Endothelial cell of umbilical vein (primary cell): ENCODE data around the gene ITPR1. TPM values are rescaled to one million over a fixed set of nuclear protein-coding genes. Genes with fewer than 3 reads are reported as not detected.

ENCODE experiments used
- BruUV-seq: library from RNA; stranded (reverse); fragments of 400-500 nt; replicated peaks from 2 replicates; lab custom pipeline; 2021; lab: Mats Ljungman, UMichigan
- CTCF ChIA-PET: fragments of 300-600, 350-600 bp; sonication (Branson Sonifier 250); formaldehyde crosslinking; loops from one replicate; lab custom pipeline; 2021; ENCODE audit warnings: antibody characterized with exemption, inconsistent platforms; lab: Charles Lee
- POLR2A ChIA-PET: fragments of 300-600, 350-600 bp; sonication (Branson Sonifier 250); formaldehyde crosslinking; loops from one replicate; lab custom pipeline; 2021; ENCODE audit warnings: antibody characterized with exemption, inconsistent platforms; lab: Charles Lee
- DNase-seq: peaks from one replicate; pipeline ENCODE4 v3.0.0-alpha.2; 2011; ENCODE audit warnings: low read depth, low spot score
- FAIRE-seq: peaks from 2 replicates; lab custom pipeline; 2011; peaks lifted over from hg19 to GRCh38; lab: Jason Lieb, UNC
- H2AFZ ChIP-seq: 2 replicates; pipeline ENCODE4 v1.6.0; 2012; ENCODE audit warnings: low read depth, low read length, control low read depth, inconsistent platforms
- H3K27ac ChIP-seq: 2 replicates; pipeline ENCODE4 v1.5.1; 2011; ENCODE audit warnings: low read depth, mild to moderate bottlenecking, control low read depth, low read length, moderate library complexity; ENCODE audit not compliant: insufficient read depth
- H3K27me3 ChIP-seq, 2 experiments: 2 replicates each; pipeline versions ENCODE4 v1.6.0 to v1.6.1; 2011; ENCODE audit warnings: low read length in 2 of 2, mixed read lengths in 1 of 2; ENCODE audit not compliant: control insufficient read depth in 2 of 2, insufficient read depth in 2 of 2
- H3K36me3 ChIP-seq, 2 experiments: 2 replicates in 1 of 2; 3 replicates in 1 of 2; pipeline ENCODE4 v1.5.1; 2011; ENCODE audit warnings: low read length in 2 of 2, mild to moderate bottlenecking in 1 of 2, moderate library complexity in 1 of 2; ENCODE audit not compliant: control insufficient read depth in 2 of 2, insufficient read depth in 2 of 2; ENCODE audit errors: extremely low read depth in 1 of 2
- H3K4me1 ChIP-seq: 3 replicates; pipeline ENCODE4 v1.5.1; 2011; ENCODE audit warnings: mild to moderate bottlenecking, low read length; ENCODE audit not compliant: control insufficient read depth, insufficient read depth; ENCODE audit errors: extremely low read depth
- H3K4me2 ChIP-seq: 2 replicates; pipeline ENCODE4 v1.6.1; 2011; ENCODE audit warnings: low read length, control low read depth, mixed read lengths; ENCODE audit not compliant: insufficient read depth
- H3K4me3 ChIP-seq, 3 experiments: fragments of 200-600 bp in 1 of 3; sonication (generic), shearing (Covaris generic) in 1 of 3; replicated peaks in 1 of 3; 2 replicates each; pipeline ENCODE4 v1.5.1; 2011 to 2016; ENCODE audit warnings: control low read depth in 3 of 3, low read length in 3 of 3, mild to moderate bottlenecking in 2 of 3, inconsistent platforms in 1 of 3, low read depth in 1 of 3, moderate library complexity in 1 of 3; ENCODE audit not compliant: insufficient read depth in 1 of 3
- H3K79me2 ChIP-seq: 2 replicates; pipeline ENCODE4 v1.6.0; 2012; ENCODE audit warnings: low read length, inconsistent platforms; ENCODE audit not compliant: control insufficient read depth, insufficient read depth
- H3K9ac ChIP-seq: replicated peaks from 2 replicates; pipeline ENCODE3; 2011; ENCODE audit warnings: low read length, control low read depth; ENCODE audit not compliant: insufficient read depth; ENCODE audit errors: extremely low read depth
- H3K9me1 ChIP-seq: replicated peaks from 3 replicates; pipeline ENCODE4 v1.6.0; 2011; ENCODE audit warnings: mild to moderate bottlenecking, low read length; ENCODE audit not compliant: control insufficient read depth, insufficient read depth; ENCODE audit errors: extremely low read depth
- H3K9me3 ChIP-seq: replicated peaks from 2 replicates; pipeline ENCODE4 v1.5.1; 2012; ENCODE audit warnings: low read length, inconsistent platforms; ENCODE audit not compliant: control insufficient read depth, insufficient read depth
- H4K20me1 ChIP-seq: replicated peaks from 2 replicates; pipeline ENCODE3; 2011; ENCODE audit warnings: mild to moderate bottlenecking, low read length; ENCODE audit not compliant: control insufficient read depth, insufficient read depth; ENCODE audit errors: extremely low read depth
- CTCF ChIP-seq, 2 donors: IDR thresholded peaks; 1 replicate in 1 of 2; 2 replicates in 1 of 2; pipeline ENCODE4 v1.5.1; 2011; ENCODE audit warnings: low read length in 2 of 2, mild to moderate bottlenecking in 2 of 2, moderate library complexity in 2 of 2, control low read depth in 1 of 2, inconsistent platforms in 1 of 2, low read depth in 1 of 2; ENCODE audit not compliant: insufficient read depth in 1 of 2; ENCODE audit errors: extremely low read depth in 1 of 2
- EZH2 ChIP-seq: IDR thresholded peaks from 2 replicates; pipeline ENCODE4 v1.6.1; 2012; ENCODE audit warnings: borderline replicate concordance, low read depth, mild to moderate bottlenecking, moderate library complexity, low read length, inconsistent platforms; ENCODE audit not compliant: severe bottlenecking
- FOS ChIP-seq: IDR thresholded peaks from 2 replicates; pipeline ENCODE4 v1.6.1; 2011; ENCODE audit warnings: mild to moderate bottlenecking, low read length, moderate library complexity, borderline replicate concordance; ENCODE audit not compliant: insufficient read depth
- GATA2 ChIP-seq: IDR thresholded peaks from 2 replicates; pipeline ENCODE4 v1.7.0; 2011; ENCODE audit warnings: low read depth, mild to moderate bottlenecking, moderate library complexity, mixed read lengths, low read length; ENCODE audit not compliant: insufficient read length, insufficient read depth
- JUN ChIP-seq: IDR thresholded peaks from 2 replicates; pipeline ENCODE4 v1.6.1; 2011; ENCODE audit warnings: borderline replicate concordance, low read depth; ENCODE audit not compliant: insufficient read length, insufficient read depth
- MAX ChIP-seq: IDR thresholded peaks from 2 replicates; pipeline ENCODE4 v1.6.1; 2011; ENCODE audit not compliant: insufficient read depth, insufficient read length
- MYC ChIP-seq: IDR thresholded peaks from one replicate; pipeline ENCODE4 v1.6.1; 2011; ENCODE audit warnings: mild to moderate bottlenecking, low read depth, low read length
- POLR2A ChIP-seq: IDR thresholded peaks from 2 replicates; pipeline ENCODE4 v1.6.1; 2012; ENCODE audit warnings: low read depth, mild to moderate bottlenecking, control low read depth, low read length
- POLR2AphosphoS5 ChIP-seq: IDR thresholded peaks from 2 replicates; pipeline ENCODE4 v1.6.1; 2012; ENCODE audit warnings: low read depth, mild to moderate bottlenecking, control low read depth, low read length, moderate library complexity; ENCODE audit not compliant: insufficient read depth
- dilution Hi-C: fragments of 300-500 bp; cut with MboI; formaldehyde crosslinking; loops from one replicate; pipeline ENCODE4 v1.15.0; 2019; ENCODE audit warnings: low sequenced_read_pairs; ENCODE audit not compliant: extremely low pct_ligation_motif_present
- intact Hi-C: fragments of 100-400 bp; cut with micrococcal nuclease; formaldehyde crosslinking; loops from one replicate; pipeline ENCODE4 v1.10.0; 2022
- polyA plus RNA-seq, 4 experiments: library from polyadenylated mRNA; depleted of rRNA in 3 of 4; stranded (reverse) in 3 of 4; unstranded in 1 of 4; fragments of >200 nt; gene quantifications; 2 replicates each; pipeline versions ENCODE4 v1.2.1 to v1.2.3, GENCODE V29; 2011 to 2012; ENCODE audit warnings: missing spikeins in 1 of 4
- total RNA-seq: library from RNA; stranded (reverse); gene quantifications from 2 replicates; pipeline ENCODE4 v1.2.3, GENCODE V29; 2021

ITPR1 gene
- total and polyA plus RNA-seq, 2 donors (not counting 3 experiments of a cell fraction or from before 2014, with no cell fraction given) = 5.1 to 16.1 TPM

GRCh38 chr3:4758249-4758860, 265.2 kb downstream of the ITPR1 start:
- Histone ChIP-seq H3K36me3 (no peaks in the 10 kb centered on the region), H2AFZ (no peak overlapping the region), H3K9ac (no peak overlapping the region), H3K27ac (no peak overlapping the region), H4K20me1 (no peaks in the 10 kb centered on the region), H3K27me3 (no peaks in the 10 kb centered on the region), H3K9me3 (no peaks in the 10 kb centered on the region), H3K79me2 (no peaks in the 10 kb centered on the region), H3K4me3 (no peak overlapping the region), H3K4me1 (no peaks in the 10 kb centered on the region), H3K9me1 (no peaks in the 10 kb centered on the region), H3K4me2 (no peak overlapping the region)
- TF ChIP-seq MYC (no peak), POLR2A (no peak), POLR2AphosphoS5 (no peak), MAX (no peak), EZH2 (no peak), GATA2 (no peak), CTCF (IDR thresholded peaks at IDR 0.05; ENCODE audit: extremely low read depth in 1 of 2, insufficient read depth in 1 of 2, low read depth in 1 of 2, low read length in 2 of 2) (no peak), JUN (no peak), FOS (no peak)
- ChIA-PET POLR2A (no interaction called here), CTCF (interaction anchor here (1.6 kb wide), 1 partner anchor 47 kb away, joined by 4 read pairs; no protein-coding TSS in a partner anchor)
- DNase-seq (no peak), FAIRE-seq (no peak)
- dilution Hi-C loops (no loop called here), intact Hi-C loops (no loop called here)
- no TSS peak for BruUV-seq
